GM11168 (cell line): Measurements from ENCODE around the gene KIF26B.
"Not testable (repeated sequence)": the region's sequence is repeated elsewhere in the genome, so short reads cannot be mapped to it uniquely, and the experiment has no call there.

Experiments used
- in situ Hi-C: fragments of 300-500 bp; cut with MboI; formaldehyde crosslinking; loops from one replicate; pipeline ENCODE4 v1.12.0; 2022; ENCODE audit warnings: low sequenced_read_pairs; ENCODE audit not compliant: unreplicated experiment

KIF26B gene

DNA sequence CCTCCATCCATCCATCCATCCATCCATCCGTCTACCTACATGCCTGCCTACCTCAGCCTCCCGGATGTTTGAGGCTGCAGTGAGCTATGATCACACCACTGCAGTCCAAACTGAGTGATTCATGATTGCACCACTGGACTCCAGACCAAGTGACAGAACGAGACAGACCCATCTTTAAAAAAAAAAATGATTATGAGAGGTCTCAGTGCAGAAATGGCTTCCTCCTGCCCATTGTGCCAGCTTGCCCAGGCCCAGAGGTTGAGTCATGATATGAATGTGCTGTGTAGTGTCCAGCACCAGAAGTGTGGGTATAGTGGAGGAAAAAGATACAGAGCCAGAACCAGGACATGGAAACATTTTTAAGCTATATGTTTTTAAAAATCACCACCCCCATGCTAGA lies 149.9 kb downstream of the KIF26B start:
- in situ Hi-C loops = no loop called here

GRCh38 chr1:245306020-245306419 lies 151.2 kb downstream of the KIF26B start:
- in situ Hi-C loops = no loop called here

DNA sequence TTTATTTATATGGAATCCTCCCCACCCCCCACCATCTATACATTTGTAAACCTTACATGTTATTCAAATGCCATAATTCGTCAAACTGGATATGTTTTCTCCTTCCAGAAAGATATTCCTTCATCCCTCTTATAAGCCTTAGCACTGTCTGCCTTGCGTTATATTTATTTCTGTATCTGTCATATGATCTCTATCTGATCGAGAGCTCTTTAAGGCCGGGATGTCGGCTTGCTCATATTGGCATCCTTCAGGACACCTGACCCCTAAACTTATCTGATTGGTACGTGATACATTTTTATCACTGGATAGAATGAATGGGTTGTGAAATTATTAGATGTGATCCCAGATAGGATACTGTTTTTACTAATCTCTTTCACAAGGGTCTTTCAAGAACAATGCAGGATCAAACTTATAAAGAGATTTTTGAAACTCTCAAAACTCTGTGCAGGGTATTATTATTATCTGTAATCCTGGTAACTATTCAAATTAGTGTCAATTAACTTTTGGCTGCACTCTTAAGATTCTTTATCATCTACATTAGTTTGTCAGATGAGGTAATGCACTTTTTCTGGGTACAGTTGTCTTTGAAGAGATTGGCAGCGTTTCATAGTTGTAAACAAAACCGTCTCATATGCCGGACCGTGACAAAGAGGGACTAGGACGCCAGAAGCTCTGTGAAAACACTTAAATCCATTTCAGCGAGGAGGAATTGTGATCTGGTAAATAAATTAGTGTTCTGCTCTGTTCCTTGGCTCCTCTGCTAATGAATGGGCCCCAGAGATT lies 152.0 kb downstream of the KIF26B start:
- in situ Hi-C loops = no loop called here

DNA sequence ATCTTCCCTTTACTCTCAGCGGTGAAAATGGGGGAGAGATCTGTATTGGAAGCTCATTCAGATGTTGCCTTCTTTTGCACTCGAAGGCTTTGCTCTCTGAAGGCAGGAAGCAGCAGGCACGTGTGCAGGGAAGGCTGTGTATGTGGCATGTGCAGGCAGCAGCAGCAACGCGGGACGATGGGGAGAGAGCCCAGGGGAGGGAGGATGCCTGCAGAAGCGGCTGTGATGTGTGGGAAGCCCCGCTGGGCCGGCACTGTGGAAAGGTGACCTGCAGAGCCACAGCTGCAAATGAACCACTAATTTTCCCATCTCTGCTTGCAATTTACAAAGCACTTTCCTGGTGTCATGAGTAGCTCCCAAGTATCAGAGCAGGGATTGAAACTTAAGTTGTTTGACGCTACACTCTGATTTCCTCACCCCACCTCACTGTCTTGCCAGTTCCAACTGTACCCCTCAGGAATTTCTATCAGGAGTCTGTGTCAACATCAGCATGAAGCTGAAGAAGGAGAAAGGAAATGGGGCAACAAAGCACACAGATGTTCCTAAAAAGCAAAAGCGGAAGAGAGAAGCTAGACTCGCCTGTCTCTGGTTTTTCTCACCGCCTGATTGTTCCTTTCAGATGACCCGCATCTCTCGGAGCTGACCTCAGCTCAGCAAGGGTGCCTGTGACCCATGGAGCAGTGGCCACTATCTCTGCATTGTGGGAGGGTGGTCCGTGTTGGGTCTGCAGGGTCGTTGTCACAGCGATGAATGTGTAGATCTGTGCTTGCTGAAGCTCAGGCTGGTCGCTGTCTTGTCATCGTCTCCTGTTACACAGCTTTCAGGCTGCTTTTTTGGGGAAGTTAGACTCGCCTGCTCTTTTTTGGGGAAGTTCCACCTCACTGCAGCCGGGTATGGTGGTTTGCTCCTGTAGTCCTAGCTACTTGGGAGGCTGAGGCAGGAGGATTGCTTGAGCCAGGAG lies 156.1 kb downstream of the KIF26B start:
- in situ Hi-C loops = no loop called here

GRCh38 chr1:245311887-245312536 lies 157.2 kb downstream of the KIF26B start:
- in situ Hi-C loops = no loop called here

- in situ Hi-C loops = no loop called here
Observed at GRCh38 chr1:245313576-245313975, 158.8 kb downstream of the KIF26B start.

- in situ Hi-C loops = no loop called here
Observed at GRCh38 chr1:245316784-245317183, 162.0 kb downstream of the KIF26B start.

GRCh38 chr1:245317217-245317616 lies 162.4 kb downstream of the KIF26B start:
- in situ Hi-C loops = no loop called here

DNA sequence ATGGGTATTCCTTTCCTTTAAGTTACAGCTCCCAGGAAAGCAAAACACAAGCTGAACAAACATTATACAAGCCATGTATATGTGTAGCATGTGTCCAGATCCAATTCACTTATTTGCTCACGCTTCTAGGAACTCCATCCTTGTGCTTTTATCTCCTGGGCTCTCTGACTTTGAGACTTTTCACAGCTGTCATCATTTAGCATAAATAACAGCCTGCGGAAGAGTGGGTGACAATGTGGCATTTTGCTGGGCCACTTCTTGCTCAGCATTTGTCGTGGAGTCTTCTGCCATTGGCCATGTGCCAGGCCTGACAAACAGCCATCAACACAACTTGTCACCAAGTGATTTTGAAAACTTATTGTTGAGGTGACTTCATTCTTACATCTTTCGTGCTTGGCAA lies 164.3 kb downstream of the KIF26B start:
- in situ Hi-C loops = no loop called here

DNA sequence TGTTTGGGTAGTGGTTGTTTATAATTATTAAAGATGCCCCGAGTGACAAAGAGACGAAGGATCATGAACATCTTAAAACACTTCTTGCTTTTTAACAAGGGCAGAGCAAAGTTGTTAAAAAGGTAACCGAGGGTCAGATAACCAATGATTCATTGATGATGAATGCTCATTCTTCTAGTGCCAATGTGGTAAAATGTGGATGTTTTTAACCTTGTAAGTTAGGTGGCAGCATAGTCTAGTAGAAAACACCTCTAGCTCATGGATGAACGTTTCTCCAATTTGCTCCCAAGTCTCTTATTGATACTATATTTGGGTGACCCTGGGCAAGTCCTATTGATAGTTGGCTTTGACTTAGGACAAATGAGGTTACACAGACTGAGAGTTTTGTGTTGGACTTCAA lies 167.9 kb downstream of the KIF26B start:
- in situ Hi-C loops = no loop called here

GRCh38 chr1:245323765-245324164 lies 169.0 kb downstream of the KIF26B start:
- in situ Hi-C loops = not testable (repeated sequence)

DNA sequence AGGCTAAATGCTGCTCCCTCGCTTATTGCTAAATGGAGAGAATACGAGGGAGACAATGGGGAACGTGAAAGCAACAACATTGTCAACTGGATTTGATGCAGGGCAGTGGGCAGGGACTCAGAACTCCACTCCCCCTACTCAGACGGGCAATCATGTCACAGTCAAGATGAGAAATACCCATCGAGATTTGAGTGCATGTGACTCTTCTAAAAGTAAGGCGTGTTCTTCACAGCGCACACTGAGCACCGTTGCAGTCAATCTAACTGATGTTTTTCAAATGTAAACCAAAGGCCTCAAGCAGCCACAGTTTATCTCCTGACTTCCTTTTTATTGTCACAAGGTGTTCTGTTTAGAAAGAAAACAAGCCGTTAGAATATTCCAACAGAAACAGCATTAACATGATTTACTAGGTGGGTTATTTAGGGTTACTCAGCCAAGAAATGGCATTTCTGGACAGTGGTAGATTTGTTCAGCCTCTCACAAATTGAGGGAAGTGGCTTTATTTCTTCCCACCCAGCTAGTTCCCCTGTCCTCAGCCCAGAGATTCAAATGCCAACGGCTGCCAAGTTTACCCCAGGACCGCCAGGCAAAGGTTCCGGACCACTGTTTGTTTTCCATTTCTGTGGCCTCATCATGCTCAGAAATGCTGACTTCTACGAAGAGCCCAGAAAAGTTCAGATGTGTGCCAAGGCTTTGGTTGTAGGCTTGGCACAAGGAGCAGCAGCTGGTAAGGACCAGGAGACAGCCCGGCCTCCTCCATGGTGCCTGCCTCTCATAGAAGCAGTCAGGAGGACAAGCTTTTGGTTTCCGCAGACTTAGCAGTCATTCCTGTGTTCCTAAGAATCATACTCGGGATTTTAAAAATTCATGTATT lies 171.4 kb downstream of the KIF26B start:
- in situ Hi-C loops = no loop called here

GRCh38 chr1:245327360-245327759 lies 172.6 kb downstream of the KIF26B start:
- in situ Hi-C loops = no loop called here

- in situ Hi-C loops = no loop called here
Observed at GRCh38 chr1:245327842-245328241, 173.1 kb downstream of the KIF26B start.

GRCh38 chr1:245330951-245331350 lies 176.2 kb downstream of the KIF26B start:
- in situ Hi-C loops = no loop called here

DNA sequence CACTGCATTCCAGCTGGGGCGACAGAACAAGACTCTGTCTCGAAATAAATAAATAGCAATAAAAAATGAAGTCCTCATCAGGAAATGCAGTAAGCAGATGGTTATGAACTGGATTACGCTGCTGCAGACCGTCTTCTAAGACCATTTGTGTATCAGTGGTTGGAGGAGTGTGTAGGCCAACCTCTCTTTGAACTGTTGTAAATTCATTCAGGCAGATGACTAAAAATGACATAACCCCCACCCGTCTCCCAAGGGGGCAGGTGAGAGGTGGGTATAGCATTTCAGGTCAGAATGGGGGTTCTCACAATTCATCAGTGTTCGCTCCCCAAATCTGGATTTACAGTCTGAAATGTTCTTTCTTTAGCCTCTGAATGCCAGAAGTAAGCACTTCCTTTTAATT lies 177.3 kb downstream of the KIF26B start:
- in situ Hi-C loops = no loop called here

DNA sequence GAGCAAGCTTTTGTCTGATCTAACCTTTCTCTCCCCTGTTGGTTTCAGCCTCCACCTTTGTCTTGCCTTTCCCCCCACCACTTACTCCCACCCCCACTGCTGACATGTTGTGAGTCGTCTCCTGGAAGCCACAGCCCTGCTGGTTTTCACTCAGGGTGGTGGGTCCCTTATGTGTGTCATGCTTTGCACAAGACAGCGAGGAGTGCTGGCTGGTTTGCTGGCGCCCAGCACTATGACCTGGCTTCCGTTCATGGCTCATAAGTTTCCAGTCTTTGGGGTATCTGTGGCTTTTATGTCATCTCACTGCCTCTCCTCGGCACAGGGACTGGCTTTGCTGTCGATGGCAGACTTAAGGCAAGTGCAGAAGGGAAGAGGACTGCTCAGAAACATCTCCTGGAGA lies 177.7 kb downstream of the KIF26B start:
- in situ Hi-C loops = no loop called here

DNA sequence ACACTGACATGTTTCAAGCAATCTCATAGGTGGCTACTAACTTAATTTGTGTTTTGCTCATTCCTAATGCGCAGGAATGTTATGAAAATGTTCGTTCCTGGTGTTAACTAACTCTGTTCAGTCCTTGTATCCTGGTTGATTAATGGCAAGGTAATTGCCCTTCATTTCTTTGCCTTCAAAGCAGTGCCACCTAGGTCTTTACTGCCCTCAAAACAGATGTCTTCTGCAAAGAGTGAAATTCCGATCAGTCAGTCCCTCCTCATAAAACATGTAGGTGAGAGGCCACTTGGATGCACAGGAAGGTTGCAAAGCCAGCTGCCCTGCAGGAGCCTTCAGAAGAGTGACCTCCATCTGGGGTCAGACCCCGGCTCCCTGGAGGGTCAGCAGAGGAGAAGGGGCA lies 179.4 kb downstream of the KIF26B start:
- in situ Hi-C loops = no loop called here

DNA sequence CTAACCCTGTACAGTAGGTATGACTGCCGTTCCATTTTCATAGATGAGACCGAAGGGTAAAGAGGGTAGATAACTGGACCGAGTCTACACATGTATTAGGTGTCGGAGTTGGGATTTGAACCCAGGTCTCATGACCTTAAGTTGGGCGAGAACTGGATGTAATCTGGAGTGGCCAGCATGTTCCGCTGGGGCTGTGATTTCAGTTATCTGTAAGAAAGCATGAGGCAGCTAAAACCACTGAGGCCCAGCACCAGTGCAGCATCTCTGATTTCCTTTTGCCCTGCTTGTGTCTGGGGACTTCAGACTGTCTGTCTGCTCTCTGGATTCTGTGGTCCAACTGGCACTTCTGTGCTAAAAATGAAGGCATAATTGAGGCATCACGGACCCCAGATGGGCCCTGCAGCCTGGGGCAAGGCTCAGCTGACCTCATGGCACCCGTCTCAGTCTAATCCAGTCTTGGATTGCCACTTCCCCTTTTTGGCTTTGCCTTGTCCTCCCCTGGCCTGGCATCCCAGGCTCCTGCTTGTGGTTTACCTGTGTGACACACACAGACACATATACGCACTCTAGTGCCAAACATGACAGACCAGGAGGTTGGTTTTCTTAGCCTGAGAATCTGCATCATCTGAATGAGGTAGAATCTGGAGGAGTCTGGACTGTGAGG lies 180.2 kb downstream of the KIF26B start:
- in situ Hi-C loops = no loop called here
